GM21619 (cell line): ENCODE measurements around the gene NEDD9.

Experiments used
- ATAC-seq: cut with Tn5 transposase; IDR thresholded peaks from one replicate; pipeline ENCODE4 v1.9.1; 2021; ENCODE audit not compliant: unreplicated experiment

NEDD9 gene

DNA sequence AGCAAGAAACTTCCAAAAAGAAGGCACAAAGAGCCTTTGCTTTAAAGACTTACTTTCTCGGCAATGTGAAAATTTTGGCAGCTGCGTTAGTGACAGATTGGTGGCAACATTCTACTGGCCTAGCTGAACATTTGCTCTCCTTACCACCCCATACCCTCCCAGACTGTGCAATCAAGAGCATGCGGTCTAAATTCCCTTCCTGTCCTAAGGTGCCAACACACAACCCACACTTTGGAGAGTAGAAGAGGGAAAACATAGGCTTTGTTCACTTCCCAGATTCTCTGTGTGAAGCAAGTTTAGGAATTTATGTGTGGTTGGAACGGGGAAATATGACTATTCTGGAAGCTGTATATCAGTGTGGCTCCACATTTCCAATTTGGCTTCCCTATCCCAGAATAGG lies 29.8 kb upstream of the NEDD9 start:
- ATAC-seq: no peak

DNA sequence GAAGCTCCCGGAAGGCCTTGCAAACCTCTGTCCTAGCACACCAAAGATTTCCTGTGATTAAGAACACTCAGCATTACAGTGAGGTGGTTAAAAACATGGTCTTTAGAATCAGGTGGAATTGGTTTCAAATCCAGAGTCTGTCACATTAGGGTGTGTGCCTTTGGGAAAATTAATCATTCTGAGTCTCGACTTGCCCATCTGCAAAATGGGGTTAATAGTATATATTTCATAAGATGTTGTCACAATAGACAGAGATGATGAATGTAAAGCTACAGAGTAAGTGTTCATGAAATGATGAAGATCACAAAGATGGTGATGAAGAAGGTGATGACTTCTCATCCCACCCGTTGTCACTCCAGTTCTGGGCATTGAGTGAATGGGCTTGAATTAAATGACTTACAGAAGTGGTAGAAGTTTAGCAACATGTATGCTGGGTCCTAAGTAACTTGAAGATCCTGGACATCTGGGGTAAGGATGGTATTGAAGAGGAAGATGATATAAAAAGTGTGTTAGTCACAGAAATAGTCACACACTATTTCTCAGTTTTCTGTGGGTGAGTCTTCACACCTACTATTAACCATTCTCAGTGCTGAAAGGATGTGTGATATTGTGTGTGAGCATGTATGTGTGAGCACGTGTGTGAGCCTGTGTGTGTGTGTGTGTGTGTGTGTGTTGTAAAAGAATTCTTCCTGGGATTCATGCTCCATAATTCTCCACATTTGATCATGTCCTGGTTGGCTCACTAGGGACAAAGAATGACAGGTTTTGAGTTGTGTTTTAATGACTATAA lies 28.0 kb upstream of the NEDD9 start:
- ATAC-seq: no peak

DNA sequence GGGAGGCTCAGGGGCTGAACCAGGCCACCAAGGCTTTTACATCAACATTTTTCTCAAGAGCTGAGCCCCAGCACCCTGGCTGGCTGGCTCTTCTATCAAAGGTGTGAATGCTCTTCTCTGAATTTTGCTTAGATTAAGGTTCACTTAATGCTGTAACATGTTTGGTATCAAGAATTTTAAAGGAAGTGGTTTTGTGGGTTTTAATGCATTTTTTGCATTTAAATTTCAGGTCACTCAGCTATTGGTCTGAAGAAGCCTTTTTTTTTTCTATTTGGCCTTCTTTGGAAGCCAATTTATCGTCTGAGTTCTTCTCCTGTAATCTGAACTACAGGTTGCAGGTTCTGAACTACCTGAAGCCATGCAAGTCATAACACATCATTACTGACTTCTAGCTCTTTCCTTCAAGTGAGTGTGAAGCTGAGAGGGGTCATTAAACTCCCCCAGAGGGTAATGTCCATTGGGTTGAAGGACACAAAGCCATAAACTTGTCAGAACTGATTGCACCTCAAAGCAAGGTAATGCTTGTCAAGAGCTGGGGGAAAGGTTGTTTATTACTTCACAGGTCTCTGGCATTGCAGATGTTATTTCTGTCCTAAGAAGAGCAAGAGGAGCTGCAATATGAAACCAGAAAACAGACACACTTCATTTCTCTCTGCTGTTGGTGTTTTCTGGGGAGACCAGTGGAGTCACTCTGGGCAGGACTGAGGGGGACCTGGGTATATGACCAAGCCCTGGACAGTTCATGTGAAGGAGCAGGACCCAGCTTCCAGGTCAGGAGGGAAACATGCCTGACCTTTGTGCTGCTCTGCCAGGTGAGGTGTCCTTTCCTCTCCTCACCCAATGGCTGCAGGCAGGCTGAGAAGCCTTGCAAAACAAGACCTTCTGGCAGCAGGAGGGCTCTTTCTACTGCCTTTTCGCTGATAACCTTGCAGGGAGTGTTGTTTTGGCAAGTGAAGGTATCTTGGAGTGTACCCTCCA lies 26.1 kb upstream of the NEDD9 start:
- ATAC-seq: peak; percentile 70

DNA sequence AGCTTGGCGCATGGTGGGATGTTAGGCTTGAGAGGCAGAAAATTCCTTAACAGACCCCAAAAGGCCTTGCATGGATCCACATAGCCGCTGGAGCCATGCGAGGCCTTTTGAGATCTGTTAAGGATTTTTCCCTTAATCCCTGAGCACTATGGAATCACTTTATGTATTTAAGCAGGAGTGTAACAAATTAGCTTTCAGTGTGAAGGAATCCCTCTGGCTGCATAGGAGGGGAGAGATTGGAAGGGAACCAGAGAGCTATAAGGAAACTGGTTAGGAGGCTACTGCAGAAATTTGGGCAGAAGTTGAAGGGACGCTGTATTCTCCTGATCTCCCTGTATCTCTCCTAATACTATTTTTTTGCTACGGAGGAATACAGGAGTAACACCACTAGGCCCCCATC lies 23.1 kb upstream of the NEDD9 start:
- no peak for ATAC-seq

DNA sequence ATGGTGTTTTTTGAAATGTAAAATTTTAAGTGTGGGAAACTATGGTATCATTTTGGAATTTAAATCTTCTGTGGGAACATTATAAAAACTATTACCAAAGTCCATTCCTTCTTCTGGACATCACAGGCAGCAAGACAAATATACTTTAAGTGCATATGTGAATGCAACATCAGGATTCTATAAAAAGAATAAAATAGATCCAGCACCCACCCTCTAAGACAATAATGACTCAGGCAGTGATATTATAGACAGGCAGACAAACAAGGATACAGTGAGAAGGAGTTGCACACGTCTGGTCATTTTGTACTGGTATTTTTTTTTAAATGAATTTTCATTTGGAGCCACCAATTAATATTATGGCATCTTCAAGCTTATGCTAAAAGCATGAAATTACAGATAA lies 21.1 kb upstream of the NEDD9 start:
- no peak for ATAC-seq

DNA sequence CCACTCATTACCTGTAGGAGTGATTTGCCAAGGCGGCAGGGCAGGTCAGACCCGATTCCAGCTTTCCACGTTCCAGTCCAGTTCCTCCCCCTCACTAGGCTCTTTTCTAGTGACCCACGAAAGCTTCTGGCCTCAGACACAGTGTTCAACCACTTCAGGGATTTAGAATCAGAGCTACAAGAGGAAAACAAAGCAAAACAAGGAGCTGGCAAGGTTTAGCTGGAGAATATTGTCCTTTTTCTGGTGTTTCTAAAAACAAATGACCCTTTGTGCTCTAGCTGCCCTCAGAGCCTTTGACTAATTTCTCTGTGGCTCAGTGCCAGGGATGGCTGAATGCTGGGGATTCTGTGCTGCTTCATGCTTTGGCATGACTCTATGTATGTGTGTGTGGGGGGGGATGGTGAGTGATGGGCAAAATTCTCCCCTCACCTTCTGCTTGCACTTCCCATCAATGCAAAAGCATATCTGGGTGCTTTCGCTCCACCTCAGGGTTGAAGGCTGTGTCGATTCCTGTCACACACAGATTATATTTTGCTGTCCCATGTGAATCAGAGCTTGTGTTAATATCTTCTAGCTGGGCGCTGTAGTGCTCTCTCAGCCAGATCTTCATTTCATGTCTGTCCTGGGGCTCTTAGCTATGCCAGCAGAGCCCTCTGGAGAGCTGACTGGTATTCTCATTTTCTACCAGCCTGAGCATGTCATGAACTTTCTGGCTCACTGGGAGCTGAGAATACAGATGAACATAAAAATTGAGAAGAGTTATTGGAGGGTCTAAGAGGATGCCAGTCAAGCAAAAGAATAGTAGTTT lies 19.3 kb upstream of the NEDD9 start:
- no peak for ATAC-seq

DNA sequence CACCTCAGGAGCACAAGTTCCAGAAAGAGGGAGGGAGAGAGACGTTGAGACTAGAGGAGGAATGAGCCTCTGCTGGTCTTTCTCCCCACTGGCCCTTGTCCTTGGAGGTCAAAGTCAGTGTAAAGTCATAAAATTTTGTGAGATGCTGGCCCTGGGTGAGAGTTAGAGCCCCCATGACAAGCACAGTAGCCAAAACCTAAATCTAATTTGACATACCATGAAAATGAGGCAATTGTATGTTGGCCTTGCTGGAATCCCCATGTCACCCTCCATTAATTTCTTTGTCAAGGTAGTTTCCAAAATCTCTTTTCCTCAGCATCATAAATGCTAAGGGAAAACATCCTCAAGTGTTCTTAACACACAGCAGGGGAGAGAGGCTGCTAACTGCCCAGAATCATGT lies 17.6 kb upstream of the NEDD9 start:
- no peak for ATAC-seq

DNA sequence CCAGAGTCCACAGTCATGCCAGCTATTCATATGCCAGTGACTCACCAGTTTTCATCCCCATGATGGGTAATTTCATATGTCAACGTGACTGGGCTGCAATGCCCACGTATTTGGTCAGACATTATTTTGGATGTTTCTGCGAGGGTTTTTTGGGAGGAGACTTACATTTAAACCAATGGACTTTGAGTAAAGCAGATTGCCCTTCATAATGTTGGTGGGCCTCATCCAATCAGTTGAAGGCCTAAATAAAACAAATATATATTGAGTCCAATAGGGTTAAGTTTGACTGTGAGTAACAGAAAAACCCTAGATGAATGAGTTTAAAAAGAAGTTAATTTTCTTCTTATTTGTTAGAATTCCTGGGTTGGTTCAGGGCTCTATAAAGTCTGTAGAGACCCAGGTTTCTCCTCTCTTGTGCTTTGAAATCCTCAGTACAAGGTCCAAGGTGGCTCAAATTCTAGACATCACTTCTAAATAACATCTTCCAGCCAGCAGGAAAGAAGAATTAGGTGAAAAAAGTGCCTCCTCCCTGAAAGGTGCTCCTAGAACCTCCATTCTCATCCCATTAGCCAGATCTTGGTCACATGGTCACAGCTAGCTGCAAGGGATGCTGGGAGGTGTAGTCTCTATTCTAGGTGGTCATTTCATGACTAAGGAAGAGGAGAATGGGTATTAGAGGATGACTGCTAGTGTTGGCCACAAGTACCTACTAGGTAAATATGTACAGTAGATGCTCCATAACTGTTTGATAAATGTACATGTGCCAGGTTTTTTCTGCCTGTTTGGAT lies 16.7 kb upstream of the NEDD9 start:
- ATAC-seq: no peak

DNA sequence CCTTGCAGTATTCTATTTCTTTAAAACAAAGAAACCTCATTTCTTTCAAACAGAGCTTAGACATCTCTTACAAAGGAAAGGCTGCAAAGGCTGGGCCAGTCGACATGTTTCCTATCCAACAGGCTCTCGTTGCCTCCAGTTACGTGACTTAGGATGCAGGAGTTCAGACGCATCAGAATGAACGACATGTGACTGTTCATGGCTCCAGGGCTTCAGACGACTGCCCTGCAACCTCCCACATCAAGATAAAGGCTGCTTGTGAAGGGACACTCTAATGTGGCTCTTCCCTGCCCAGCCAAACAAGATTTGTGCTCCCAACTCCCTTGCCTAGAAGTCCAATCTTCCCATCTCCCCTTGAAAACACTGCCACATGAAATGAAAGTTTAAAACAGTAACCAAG lies 14.3 kb upstream of the NEDD9 start:
- no peak for ATAC-seq

DNA sequence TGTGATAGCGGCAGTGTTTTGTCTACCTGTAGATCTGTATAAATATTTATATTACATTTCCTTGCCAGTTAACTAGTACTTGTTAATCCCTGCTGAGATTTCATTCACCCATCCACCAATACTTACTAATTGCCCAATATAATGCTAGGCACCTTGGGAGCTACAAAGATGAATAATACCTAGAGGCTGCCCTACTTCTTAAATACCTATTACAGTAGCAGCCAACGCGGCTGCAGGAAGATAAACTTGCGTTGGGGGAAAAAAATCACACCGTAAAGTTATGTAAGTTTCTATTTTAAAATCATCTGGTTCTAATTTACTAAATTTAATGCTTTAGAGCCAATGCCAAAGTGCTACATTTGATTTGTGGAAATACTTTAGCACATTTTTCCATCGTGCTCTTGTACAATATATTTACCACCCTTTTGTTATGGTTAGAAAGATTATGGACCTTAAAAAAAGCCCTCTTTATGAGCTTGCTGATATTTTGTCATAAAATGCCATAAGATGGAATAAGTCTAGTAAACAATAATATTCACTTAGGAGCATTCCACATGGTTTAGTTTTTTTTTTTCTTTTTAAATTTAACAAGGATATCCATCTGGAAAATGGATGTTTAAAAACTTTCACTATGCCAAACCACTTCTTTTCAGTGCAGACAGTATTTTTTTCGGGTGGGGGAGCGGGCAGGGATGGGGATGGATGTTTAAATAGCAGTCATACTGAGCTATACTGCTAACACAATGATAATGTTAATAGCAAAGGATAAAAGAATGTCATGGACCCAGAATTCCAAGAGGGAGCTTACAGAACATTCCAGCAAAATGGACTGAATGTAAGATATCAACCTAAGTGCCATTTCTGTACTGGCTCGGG lies 13.2 kb upstream of the NEDD9 start:
- no peak for ATAC-seq

DNA sequence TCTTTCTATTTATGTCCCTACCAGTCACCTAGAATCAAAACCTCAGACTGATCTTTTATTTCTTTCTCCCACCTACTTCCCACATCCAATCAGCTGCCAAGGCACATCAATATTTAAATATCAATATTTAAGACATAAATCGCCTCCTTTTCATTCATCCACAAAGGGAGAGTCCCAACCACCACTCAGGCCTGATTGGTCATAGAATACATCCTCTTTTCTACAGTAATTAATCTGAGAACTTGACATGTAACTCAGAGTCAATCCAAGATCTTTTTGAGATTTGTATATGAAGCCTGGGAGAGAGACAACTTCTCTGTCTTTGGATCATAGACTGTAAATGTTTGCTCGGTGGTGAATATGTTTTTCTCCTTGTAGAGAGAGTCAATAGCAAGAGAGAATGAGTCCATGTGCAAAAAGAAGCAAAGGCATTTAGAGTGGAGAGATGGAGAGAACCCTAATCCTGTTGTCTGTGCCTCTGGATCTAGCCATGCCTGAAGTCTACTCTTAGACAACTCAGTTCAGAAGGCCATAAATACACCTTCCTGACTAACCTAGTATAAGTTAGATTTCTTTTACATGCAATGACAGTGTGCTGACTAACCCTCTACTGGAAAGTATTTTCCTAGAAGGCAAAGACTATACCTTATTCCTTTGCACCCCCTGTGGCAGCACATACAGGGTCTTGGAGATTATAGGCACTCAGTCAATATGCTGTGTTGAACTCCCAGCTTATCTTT lies 12.1 kb upstream of the NEDD9 start:
- no peak for ATAC-seq

DNA sequence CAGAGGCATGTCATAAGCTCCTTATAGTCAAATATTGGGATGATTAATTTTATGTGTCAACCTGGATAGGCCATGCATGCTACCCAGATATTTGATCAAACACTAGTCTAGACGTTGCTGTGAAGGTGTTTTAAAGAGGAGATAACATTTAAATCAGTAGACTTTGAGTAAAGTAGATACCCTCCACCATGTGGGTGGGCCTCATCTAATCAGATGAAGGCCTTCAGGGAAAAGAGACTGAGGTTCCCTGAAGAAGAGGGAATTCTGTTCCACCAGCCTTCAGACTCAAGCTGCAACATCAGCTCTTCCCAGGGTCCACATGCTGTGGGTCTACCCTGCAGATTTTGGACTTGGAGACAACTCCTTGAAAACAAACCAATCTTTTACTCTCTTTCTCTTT lies 11.4 kb upstream of the NEDD9 start:
- ATAC-seq: no peak

DNA sequence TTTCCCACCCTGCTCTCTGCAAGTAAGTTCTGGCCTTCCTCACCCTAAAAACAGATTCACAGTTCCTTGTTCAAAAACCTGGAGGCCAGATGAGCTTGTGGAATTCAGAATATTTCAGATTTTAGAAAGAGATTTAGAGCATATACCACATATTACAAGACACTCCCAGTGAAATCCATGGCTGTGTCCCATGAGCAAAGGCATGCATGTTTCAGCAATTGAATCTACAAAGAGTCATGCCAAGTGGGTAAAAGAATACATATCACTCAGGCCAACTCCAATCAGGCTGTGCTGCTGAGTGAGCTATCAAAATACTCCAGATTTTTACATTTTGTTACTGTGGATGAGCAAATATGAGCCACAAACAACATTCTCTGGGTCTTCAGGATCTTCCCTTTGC lies 10.2 kb upstream of the NEDD9 start:
- ATAC-seq: no peak

DNA sequence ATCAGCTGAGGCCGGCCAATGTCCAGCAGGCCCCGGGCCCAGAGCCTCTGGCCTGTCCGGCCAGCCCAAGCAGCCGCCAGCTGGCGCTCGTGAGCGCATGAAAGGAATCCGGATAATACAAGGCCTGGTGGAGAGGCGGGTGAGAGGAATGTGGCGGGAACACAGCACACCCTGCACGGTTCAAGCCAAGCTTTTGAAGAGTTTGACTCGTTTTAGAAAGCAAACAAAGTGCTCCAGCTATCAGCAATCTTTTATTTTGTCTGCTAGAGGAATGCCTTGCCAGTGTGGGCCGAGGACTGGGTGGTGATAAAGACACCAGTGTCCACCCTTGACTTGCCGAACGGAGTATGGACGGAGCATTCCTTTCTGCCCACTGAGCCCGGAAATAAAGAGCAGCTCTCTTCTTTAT lies 9.3 kb upstream of the NEDD9 start:
- ATAC-seq: no peak

DNA sequence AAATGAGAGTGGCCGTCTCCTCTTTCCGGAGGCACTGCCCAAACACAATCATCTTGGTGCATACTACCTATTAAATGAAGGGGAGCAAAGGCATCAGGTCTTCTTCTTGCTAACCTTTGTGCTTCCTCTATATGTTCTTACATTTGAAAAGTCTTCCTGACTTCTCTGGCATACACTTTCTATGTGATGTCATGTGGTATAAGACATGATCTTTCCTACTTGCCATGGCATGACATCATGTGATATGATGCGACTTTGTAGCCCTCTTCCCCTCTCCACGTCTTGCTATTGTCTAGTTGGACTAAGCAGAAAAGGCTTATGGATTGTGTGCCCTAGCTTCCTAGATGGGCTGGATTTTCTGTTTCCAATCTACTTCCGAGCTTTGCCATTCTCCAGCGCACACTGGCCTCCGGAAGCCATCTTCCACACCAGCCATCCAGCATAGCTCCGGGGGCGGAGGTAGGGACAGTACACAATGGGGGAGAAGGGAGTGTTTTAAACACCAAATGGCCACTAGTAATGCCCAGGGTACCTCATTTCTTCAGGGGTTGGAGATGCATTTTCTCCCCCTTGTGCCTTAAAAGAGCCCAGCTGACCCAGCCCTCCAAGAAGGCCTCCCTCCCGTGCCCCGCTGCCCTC lies 8.8 kb upstream of the NEDD9 start:
- no peak for ATAC-seq

DNA sequence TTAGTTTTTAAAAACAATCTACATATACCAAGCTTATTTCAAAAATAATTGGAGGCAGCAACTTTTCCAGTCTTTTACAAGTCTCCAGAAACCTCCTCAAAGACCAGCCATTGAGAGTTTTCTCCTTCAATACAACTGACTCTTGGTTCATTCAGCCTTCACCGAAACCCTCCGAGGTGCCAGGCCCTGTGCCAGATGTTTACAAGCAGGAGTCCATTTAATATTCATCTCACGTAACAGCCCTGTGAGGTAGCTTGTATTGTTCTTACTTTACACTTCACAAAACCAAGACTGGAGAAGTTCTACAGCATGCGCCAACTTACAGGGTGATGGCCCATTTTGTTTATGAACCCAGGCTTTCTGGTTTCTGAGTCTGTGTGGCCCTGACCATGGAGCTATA lies 5.5 kb upstream of the NEDD9 start:
- ATAC-seq: no peak

DNA sequence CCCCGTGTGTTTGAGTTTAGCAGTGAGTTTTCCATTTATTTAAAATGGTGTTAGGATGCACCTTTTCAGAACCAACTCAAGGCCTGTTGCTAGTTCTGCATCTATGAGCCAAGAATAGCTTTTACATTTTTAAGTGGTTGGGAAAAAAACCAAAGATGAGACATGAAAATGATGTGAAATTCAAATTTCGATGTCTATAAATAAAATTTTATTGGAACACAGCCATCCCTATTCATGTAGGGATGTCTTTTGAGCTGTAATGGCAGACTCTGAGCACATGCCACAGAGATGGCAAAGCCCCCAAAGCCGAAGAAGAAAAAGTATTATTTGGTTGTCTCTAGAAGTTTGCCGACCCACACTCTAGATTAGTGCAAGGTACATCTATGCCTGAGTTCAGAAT lies 5.0 kb upstream of the NEDD9 start:
- no peak for ATAC-seq

DNA sequence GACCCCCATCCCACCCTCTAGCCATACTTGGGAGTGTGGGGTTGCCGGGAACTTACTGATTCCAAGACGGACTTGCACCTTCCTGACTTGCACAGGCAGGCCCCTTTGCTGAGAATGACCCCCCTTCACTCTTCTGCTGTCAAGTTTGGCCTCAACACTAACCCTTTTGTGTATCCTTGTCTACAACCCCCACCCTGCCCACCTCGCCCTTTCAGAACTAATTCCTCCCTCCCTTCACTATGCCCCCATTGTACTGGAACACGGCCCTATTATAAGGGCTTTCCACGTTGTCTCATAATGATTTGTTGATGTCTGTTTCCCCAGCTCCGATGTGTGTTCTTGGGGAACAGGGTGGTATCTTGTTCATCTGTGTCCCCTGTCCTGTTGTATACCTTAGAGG lies 4.4 kb upstream of the NEDD9 start:
- no peak for ATAC-seq
